WTC11 (cell line): ENCODE measurements around the gene PSMG1. TPM values are rescaled to one million over a fixed set of nuclear protein-coding genes. Genes with fewer than 3 reads are reported as not detected.

ENCODE experiments used
- ATAC-seq: fragments of 200-7000 bp; cut with Tn5 transposase; 2 replicates; pipeline ENCODE4 v1.10.0; 2021; ENCODE audit warnings: mild to moderate bottlenecking, moderate library complexity
- CTCF ChIA-PET: fragments of 300-600 bp; sonication (Branson Sonifier 250); formaldehyde crosslinking; loops from one replicate; lab custom pipeline; 2021; ENCODE audit warnings: antibody characterized with exemption; lab: Charles Lee
- POLR2A ChIA-PET: fragments of 350-600 bp; sonication (Branson Sonifier 250); formaldehyde crosslinking; loops from one replicate; lab custom pipeline; 2021; ENCODE audit warnings: antibody characterized with exemption; lab: Charles Lee
- DNase-seq: peaks from one replicate; pipeline ENCODE4 v3.0.0; 2021; ENCODE audit warnings: low spot score
- H3K27ac Mint-ChIP-seq: 2 replicates; pipeline ENCODE4 v1.8.0; 2021; ENCODE audit warnings: mixed read lengths
- H3K27me3 Mint-ChIP-seq: 2 replicates; pipeline ENCODE4 v1.8.0; 2021; ENCODE audit warnings: low read depth, mild to moderate bottlenecking, moderate library complexity, mixed read lengths
- H3K36me3 Mint-ChIP-seq: 2 replicates; pipeline ENCODE4 v1.8.0; 2021; ENCODE audit warnings: mixed read lengths
- H3K4me1 Mint-ChIP-seq: 2 replicates; pipeline ENCODE4 v1.8.0; 2022; ENCODE audit warnings: mixed read lengths
- H3K4me3 Mint-ChIP-seq: 2 replicates; pipeline ENCODE4 v1.8.0; 2021; ENCODE audit warnings: mild to moderate bottlenecking, moderate library complexity, mixed read lengths
- H3K9me3 Mint-ChIP-seq: 2 replicates; pipeline ENCODE4 v1.8.0; 2021; ENCODE audit warnings: mixed read lengths
- ATF1 ChIP-seq: sonication (generic); formaldehyde crosslinking; IDR thresholded peaks from 2 replicates; pipeline ENCODE4 v1.8.1; 2023; ENCODE audit warnings: mild to moderate bottlenecking, moderate library complexity, missing genetic modification reagents
- E2F4 ChIP-seq: sonication (generic); formaldehyde crosslinking; IDR thresholded peaks from 2 replicates; pipeline ENCODE4 v1.8.1; 2022; ENCODE audit warnings: low read depth, mild to moderate bottlenecking, moderate library complexity, missing genetic modification reagents, borderline replicate concordance
- NFATC4 ChIP-seq: fragments of 250-450 bp; sonication (Bioruptor Pico); IDR thresholded peaks from 2 replicates; pipeline ENCODE4 v1.9.0; 2021; ENCODE audit warnings: mild to moderate bottlenecking
- SMAD3 ChIP-seq: sonication (generic); formaldehyde crosslinking; IDR thresholded peaks from 2 replicates; pipeline ENCODE4 v1.8.0; 2022; ENCODE audit warnings: missing genetic modification reagents, mild to moderate bottlenecking, borderline replicate concordance
- TCF7 ChIP-seq: sonication (generic); formaldehyde crosslinking; IDR thresholded peaks from 2 replicates; pipeline ENCODE4 v1.8.0; 2022; ENCODE audit warnings: mild to moderate bottlenecking, low read depth, missing genetic modification reagents, moderate library complexity
- ZNF263 ChIP-seq: sonication (generic); formaldehyde crosslinking; IDR thresholded peaks from 2 replicates; pipeline ENCODE4 v1.8.1; 2022; ENCODE audit warnings: low read depth, mild to moderate bottlenecking, moderate library complexity, missing genetic modification reagents
- total RNA-seq: library from RNA; stranded (reverse); gene quantifications from 3 replicates; pipeline ENCODE4 v1.2.3, GENCODE V29; 2021
- TF ChIP-seq, protein P1 (sequence below): sonication (generic); formaldehyde crosslinking; IDR thresholded peaks from 2 replicates; pipeline ENCODE4 v1.8.1; 2023; ENCODE audit warnings: mild to moderate bottlenecking, moderate library complexity, missing genetic modification reagents
- TF ChIP-seq, protein P2 (sequence below): sonication (generic); formaldehyde crosslinking; IDR thresholded peaks from 2 replicates; pipeline ENCODE4 v1.8.0; 2023; ENCODE audit warnings: mild to moderate bottlenecking, missing genetic modification reagents
- TF ChIP-seq, protein P3 (sequence below): sonication (generic); formaldehyde crosslinking; IDR thresholded peaks from 2 replicates; pipeline ENCODE4 v1.8.1; 2023; ENCODE audit warnings: mild to moderate bottlenecking, missing genetic modification reagents, borderline replicate concordance

PSMG1 gene
- total RNA-seq, 1 experiment from 2014 or later, result 70.4 TPM

GRCh38 chr21:39137248-39138178 is 45.7 kb downstream of the PSMG1 start:
- POLR2A ChIA-PET, result interaction anchor here (1.1 kb wide), 1 partner anchor 11 kb away, joined by 3 read pairs; no protein-coding TSS in a partner anchor
- ATAC-seq (peak; percentile 81), DNase-seq (peak; percentile 54)
- Mint-ChIP-seq H3K36me3 (no peaks in the 10 kb centered on the region), H3K27me3 (no peaks in the 10 kb centered on the region; the same call in 1 of the 2 replicates), H3K4me1 (peaks cover 13% of the 10 kb centered on the region), H3K27ac (peak overlapping the region; percentile 32; the same call in 1 of the 2 replicates), H3K9me3 (no peaks in the 10 kb centered on the region), H3K4me3 (no peak overlapping the region)
- TF ChIP-seq, protein P1, sequence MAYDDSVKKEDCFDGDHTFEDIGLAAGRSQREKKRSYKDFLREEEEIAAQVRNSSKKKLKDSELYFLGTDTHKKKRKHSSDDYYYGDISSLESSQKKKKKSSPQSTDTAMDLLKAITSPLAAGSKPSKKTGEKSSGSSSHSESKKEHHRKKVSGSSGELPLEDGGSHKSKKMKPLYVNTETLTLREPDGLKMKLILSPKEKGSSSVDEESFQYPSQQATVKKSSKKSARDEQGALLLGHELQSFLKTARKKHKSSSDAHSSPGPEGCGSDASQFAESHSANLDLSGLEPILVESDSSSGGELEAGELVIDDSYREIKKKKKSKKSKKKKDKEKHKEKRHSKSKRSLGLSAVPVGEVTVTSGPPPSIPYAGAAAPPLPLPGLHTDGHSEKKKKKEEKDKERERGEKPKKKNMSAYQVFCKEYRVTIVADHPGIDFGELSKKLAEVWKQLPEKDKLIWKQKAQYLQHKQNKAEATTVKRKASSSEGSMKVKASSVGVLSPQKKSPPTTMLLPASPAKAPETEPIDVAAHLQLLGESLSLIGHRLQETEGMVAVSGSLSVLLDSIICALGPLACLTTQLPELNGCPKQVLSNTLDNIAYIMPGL, result peak; percentile 49; the same call in 1 of the 2 replicates
- TF ChIP-seq ZNF263 (CRISPR knock-in tag), result no peak
- CTCF ChIA-PET, result interaction anchor here (0.6 to 3.2 kb wide), 42 partner anchors 10 to 1011 kb away, joined by 3 to 28 read pairs (median 4); partner anchors contain the start of gene ETS2

- Mint-ChIP-seq H3K4me1 (peaks cover 13% of the 10 kb centered on the region), H3K9me3 (peaks cover 3% of the 10 kb centered on the region; the same call in 1 of the 2 replicates), H3K27ac (no peak overlapping the region), H3K36me3 (no peaks in the 10 kb centered on the region), H3K27me3 (no peaks in the 10 kb centered on the region; the same call in 1 of the 2 replicates), H3K4me3 (no peak overlapping the region)
- CTCF ChIA-PET, result interaction anchor here (0.7 to 3.2 kb wide), 17 partner anchors 10 to 784 kb away, joined by 3 to 28 read pairs (median 6); partner anchors contain the start of gene ETS2
- POLR2A ChIA-PET, result interaction anchor here (1.1 kb wide), 1 partner anchor 11 kb away, joined by 3 read pairs; no protein-coding TSS in a partner anchor
- ATAC-seq (no peak), DNase-seq (no peak)
- TF ChIP-seq NFATC4 (no peak), TCF7 (no peak), SMAD3 (CRISPR knock-in tag) (no peak), ZNF263 (CRISPR knock-in tag) (no peak), E2F4 (CRISPR knock-in tag) (no peak), ATF1 (CRISPR knock-in tag) (no peak)
- TF ChIP-seq, protein P2, sequence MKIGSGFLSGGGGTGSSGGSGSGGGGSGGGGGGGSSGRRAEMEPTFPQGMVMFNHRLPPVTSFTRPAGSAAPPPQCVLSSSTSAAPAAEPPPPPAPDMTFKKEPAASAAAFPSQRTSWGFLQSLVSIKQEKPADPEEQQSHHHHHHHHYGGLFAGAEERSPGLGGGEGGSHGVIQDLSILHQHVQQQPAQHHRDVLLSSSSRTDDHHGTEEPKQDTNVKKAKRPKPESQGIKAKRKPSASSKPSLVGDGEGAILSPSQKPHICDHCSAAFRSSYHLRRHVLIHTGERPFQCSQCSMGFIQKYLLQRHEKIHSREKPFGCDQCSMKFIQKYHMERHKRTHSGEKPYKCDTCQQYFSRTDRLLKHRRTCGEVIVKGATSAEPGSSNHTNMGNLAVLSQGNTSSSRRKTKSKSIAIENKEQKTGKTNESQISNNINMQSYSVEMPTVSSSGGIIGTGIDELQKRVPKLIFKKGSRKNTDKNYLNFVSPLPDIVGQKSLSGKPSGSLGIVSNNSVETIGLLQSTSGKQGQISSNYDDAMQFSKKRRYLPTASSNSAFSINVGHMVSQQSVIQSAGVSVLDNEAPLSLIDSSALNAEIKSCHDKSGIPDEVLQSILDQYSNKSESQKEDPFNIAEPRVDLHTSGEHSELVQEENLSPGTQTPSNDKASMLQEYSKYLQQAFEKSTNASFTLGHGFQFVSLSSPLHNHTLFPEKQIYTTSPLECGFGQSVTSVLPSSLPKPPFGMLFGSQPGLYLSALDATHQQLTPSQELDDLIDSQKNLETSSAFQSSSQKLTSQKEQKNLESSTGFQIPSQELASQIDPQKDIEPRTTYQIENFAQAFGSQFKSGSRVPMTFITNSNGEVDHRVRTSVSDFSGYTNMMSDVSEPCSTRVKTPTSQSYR, result no peak
- TF ChIP-seq, protein P3, sequence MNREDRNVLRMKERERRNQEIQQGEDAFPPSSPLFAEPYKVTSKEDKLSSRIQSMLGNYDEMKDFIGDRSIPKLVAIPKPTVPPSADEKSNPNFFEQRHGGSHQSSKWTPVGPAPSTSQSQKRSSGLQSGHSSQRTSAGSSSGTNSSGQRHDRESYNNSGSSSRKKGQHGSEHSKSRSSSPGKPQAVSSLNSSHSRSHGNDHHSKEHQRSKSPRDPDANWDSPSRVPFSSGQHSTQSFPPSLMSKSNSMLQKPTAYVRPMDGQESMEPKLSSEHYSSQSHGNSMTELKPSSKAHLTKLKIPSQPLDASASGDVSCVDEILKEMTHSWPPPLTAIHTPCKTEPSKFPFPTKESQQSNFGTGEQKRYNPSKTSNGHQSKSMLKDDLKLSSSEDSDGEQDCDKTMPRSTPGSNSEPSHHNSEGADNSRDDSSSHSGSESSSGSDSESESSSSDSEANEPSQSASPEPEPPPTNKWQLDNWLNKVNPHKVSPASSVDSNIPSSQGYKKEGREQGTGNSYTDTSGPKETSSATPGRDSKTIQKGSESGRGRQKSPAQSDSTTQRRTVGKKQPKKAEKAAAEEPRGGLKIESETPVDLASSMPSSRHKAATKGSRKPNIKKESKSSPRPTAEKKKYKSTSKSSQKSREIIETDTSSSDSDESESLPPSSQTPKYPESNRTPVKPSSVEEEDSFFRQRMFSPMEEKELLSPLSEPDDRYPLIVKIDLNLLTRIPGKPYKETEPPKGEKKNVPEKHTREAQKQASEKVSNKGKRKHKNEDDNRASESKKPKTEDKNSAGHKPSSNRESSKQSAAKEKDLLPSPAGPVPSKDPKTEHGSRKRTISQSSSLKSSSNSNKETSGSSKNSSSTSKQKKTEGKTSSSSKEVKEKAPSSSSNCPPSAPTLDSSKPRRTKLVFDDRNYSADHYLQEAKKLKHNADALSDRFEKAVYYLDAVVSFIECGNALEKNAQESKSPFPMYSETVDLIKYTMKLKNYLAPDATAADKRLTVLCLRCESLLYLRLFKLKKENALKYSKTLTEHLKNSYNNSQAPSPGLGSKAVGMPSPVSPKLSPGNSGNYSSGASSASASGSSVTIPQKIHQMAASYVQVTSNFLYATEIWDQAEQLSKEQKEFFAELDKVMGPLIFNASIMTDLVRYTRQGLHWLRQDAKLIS (CRISPR knock-in tag), result no peak
Observed at GRCh38 chr21:39136711-39137110, 46.5 kb downstream of the PSMG1 start.
